Keratinocyte (primary cell): ENCODE data around the gene SNCAIP.

ENCODE experiments used
- EZH2 ChIP-seq: IDR thresholded peaks from one replicate; pipeline ENCODE4 v1.6.1; 2012; ENCODE audit warnings: inconsistent platforms, mild to moderate bottlenecking, low read length, moderate library complexity
- TF ChIP-seq, protein P1 (sequence below), 3 experiments: IDR thresholded peaks in 1 of 3; conservative IDR thresholded peaks in 1 of 3; optimal IDR thresholded peaks in 1 of 3; 2 replicates in 2 of 3; 3 replicates in 1 of 3; pipeline versions ENCODE3 to v1.5.1; 2011; ENCODE audit warnings: low read length in 3 of 3, mild to moderate bottlenecking in 3 of 3, moderate library complexity in 2 of 3, control low read depth in 1 of 3, inconsistent platforms in 1 of 3; ENCODE audit not compliant: insufficient read depth in 2 of 3; ENCODE audit errors: extremely low read depth in 1 of 3

- TF ChIP-seq, protein P1, sequence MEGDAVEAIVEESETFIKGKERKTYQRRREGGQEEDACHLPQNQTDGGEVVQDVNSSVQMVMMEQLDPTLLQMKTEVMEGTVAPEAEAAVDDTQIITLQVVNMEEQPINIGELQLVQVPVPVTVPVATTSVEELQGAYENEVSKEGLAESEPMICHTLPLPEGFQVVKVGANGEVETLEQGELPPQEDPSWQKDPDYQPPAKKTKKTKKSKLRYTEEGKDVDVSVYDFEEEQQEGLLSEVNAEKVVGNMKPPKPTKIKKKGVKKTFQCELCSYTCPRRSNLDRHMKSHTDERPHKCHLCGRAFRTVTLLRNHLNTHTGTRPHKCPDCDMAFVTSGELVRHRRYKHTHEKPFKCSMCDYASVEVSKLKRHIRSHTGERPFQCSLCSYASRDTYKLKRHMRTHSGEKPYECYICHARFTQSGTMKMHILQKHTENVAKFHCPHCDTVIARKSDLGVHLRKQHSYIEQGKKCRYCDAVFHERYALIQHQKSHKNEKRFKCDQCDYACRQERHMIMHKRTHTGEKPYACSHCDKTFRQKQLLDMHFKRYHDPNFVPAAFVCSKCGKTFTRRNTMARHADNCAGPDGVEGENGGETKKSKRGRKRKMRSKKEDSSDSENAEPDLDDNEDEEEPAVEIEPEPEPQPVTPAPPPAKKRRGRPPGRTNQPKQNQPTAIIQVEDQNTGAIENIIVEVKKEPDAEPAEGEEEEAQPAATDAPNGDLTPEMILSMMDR (optimal IDR thresholded peaks at IDR 0.05 in 1 of 3, IDR thresholded peaks at IDR 0.05 in 1 of 3, conservative IDR thresholded peaks at IDR 0.05 in 1 of 3; ENCODE audit: extremely low read depth in 1 of 3, insufficient read depth in 2 of 3, low read length in 3 of 3), result no peak
- no peak for TF ChIP-seq EZH2
These were observed 135.0 kb downstream of the SNCAIP start for GRCh38 chr5:122447072-122447471.
